Measurements from ENCODE around the gene TNS3.

- TF ChIP-seq, protein P1, sequence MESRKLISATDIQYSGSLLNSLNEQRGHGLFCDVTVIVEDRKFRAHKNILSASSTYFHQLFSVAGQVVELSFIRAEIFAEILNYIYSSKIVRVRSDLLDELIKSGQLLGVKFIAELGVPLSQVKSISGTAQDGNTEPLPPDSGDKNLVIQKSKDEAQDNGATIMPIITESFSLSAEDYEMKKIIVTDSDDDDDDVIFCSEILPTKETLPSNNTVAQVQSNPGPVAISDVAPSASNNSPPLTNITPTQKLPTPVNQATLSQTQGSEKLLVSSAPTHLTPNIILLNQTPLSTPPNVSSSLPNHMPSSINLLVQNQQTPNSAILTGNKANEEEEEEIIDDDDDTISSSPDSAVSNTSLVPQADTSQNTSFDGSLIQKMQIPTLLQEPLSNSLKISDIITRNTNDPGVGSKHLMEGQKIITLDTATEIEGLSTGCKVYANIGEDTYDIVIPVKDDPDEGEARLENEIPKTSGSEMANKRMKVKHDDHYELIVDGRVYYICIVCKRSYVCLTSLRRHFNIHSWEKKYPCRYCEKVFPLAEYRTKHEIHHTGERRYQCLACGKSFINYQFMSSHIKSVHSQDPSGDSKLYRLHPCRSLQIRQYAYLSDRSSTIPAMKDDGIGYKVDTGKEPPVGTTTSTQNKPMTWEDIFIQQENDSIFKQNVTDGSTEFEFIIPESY (CRISPR knock-in tag; IDR thresholded peaks at IDR 0.05): no peak; the same call in 1 of the 2 replicates
- TF ChIP-seq, protein P2, sequence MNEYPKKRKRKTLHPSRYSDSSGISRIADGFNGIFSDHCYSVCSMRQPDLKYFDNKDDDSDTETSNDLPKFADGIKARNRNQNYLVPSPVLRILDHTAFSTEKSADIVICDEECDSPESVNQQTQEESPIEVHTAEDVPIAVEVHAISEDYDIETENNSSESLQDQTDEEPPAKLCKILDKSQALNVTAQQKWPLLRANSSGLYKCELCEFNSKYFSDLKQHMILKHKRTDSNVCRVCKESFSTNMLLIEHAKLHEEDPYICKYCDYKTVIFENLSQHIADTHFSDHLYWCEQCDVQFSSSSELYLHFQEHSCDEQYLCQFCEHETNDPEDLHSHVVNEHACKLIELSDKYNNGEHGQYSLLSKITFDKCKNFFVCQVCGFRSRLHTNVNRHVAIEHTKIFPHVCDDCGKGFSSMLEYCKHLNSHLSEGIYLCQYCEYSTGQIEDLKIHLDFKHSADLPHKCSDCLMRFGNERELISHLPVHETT (CRISPR knock-in tag; conservative IDR thresholded peaks at IDR 0.05): no peak
- TF ChIP-seq POLR2A (IDR thresholded peaks at IDR 0.05; ENCODE audit: insufficient read depth in 1 of 2, low read depth in 2 of 2, low read length in 2 of 2) (no peak), RORA (CRISPR knock-in tag; IDR thresholded peaks at IDR 0.05) (no peak), PBX3 (CRISPR knock-in tag; IDR thresholded peaks at IDR 0.05; ENCODE audit: borderline replicate concordance) (no peak), MIER2 (CRISPR knock-in tag; IDR thresholded peaks at IDR 0.05) (no peak), EP300 (IDR thresholded peaks at IDR 0.05; ENCODE audit: low read depth in 2 of 2, low read length in 2 of 2) (0 out of 4 replicates have a peak, but pooled peaks of 1 of the 2 experiments have one; percentile 32), EP300 (CRISPR knock-in tag; IDR thresholded peaks at IDR 0.05; ENCODE audit: borderline replicate concordance) (no peak), CTCF (CRISPR knock-in tag; IDR thresholded peaks at IDR 0.05) (no peak), NR3C1 (CRISPR knock-in tag; IDR thresholded peaks at IDR 0.05) (no peak), CBFB (CRISPR knock-in tag; IDR thresholded peaks at IDR 0.05) (no peak), ATM (IDR thresholded peaks at IDR 0.05; ENCODE audit: borderline replicate concordance) (no peak), SMARCE1 (IDR thresholded peaks at IDR 0.05; ENCODE audit: borderline replicate concordance) (no peak), ZBTB20 (CRISPR knock-in tag; IDR thresholded peaks at IDR 0.05; ENCODE audit: borderline replicate concordance, low read depth) (no peak), HDAC1 (CRISPR knock-in tag; IDR thresholded peaks at IDR 0.05) (no peak)
Measured at GRCh38 chr7:47625861-47626715, 44.2 kb upstream of the TNS3 start.

Measured in HepG2 (cell line).